Measurements from ENCODE around the gene RAB38.

The RAB38 gene

DNA sequence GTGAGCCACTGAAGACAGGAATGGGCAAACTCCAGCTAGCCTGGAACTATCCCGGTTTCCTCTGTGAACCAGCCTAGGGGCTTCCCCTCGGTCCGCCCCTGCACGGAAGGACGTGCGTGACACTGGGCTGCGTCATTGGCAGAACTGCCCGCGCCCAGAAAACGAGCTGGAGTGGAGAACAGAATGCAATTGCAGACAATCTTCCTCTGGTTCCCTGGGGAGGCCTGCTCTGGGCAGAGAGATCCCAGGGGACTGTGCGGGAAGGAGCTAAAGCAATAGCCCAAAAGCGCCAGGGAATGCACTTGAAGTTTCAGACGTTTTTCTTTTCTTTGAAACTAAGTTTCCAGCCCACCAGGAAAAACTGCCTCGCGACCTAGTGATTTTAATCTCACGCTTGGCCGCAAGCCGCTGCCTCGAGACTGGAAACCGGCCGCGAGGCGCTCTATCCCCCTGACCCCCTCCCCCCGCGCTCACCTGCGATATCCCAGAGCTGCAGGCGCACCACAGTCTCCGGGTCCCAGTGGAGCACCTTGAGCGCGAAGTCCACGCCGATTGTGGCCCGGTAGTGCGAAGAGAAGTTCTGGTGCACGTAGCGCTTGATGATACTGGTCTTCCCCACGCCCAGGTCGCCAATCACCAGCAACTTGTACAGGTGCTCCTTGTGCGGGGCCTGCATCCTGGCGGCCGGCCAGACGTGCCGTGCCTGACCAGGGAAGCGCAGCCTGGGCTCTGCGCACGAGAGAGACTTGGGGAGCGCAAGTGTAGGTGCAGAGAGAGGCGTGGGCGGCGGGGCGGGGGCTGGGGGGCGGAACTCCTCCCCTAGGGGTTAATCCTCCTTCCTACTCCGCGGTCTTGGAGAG, at the start of gene RAB38:
Gene RAB38, minus strand, starts transcription at position 735 of the 860 bp plus-strand sequence. Its CDS starts 59 bp downstream, at position 676.
- TF ChIP-seq CREB1 (IDR thresholded peaks at IDR 0.05; ENCODE audit: low read depth) (peak; percentile 35; the same call in 1 of the 2 replicates), ZBTB7A (IDR thresholded peaks at IDR 0.05; ENCODE audit: low read depth) (0 out of 2 replicates have a peak, but pooled peaks have one; percentile 40), TEAD4 (IDR thresholded peaks at IDR 0.05) (no peak), EP300 (IDR thresholded peaks at IDR 0.05; ENCODE audit: borderline replicate concordance) (no peak), NFIC (IDR thresholded peaks at IDR 0.05) (peak; percentile 76), EGR1 (IDR thresholded peaks at IDR 0.05) (peak; percentile 79), CEBPB (IDR thresholded peaks at IDR 0.05) (no peak), FOXM1 (IDR thresholded peaks at IDR 0.05; ENCODE audit: borderline replicate concordance, low read depth) (no peak)
- TF ChIP-seq, protein P1, sequence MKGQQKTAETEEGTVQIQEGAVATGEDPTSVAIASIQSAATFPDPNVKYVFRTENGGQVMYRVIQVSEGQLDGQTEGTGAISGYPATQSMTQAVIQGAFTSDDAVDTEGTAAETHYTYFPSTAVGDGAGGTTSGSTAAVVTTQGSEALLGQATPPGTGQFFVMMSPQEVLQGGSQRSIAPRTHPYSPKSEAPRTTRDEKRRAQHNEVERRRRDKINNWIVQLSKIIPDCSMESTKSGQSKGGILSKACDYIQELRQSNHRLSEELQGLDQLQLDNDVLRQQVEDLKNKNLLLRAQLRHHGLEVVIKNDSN (IDR thresholded peaks at IDR 0.05): no peak
- TF ChIP-seq, protein P2, sequence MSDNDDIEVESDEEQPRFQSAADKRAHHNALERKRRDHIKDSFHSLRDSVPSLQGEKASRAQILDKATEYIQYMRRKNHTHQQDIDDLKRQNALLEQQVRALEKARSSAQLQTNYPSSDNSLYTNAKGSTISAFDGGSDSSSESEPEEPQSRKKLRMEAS (IDR thresholded peaks at IDR 0.05): peak; percentile 86
- TF ChIP-seq, protein P3, sequence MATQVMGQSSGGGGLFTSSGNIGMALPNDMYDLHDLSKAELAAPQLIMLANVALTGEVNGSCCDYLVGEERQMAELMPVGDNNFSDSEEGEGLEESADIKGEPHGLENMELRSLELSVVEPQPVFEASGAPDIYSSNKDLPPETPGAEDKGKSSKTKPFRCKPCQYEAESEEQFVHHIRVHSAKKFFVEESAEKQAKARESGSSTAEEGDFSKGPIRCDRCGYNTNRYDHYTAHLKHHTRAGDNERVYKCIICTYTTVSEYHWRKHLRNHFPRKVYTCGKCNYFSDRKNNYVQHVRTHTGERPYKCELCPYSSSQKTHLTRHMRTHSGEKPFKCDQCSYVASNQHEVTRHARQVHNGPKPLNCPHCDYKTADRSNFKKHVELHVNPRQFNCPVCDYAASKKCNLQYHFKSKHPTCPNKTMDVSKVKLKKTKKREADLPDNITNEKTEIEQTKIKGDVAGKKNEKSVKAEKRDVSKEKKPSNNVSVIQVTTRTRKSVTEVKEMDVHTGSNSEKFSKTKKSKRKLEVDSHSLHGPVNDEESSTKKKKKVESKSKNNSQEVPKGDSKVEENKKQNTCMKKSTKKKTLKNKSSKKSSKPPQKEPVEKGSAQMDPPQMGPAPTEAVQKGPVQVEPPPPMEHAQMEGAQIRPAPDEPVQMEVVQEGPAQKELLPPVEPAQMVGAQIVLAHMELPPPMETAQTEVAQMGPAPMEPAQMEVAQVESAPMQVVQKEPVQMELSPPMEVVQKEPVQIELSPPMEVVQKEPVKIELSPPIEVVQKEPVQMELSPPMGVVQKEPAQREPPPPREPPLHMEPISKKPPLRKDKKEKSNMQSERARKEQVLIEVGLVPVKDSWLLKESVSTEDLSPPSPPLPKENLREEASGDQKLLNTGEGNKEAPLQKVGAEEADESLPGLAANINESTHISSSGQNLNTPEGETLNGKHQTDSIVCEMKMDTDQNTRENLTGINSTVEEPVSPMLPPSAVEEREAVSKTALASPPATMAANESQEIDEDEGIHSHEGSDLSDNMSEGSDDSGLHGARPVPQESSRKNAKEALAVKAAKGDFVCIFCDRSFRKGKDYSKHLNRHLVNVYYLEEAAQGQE (IDR thresholded peaks at IDR 0.05; ENCODE audit: low read depth): no peak

DNA sequence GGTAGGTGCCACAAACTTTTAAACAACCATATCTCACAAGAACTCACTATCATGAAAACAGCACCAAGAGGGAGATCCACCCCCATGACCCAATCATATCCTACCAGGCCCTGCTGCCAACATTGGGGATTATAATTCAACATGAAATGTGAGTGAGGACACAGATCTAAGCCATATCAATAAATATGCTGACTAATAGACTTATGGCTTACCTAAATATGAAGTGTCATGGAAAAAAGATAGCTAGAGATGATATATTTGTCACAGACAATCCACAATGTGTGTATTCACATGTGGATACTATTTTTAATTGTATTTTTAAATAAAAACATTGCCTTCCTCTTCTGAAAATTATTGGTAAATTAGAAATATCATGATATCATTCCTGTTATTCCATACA, 38.2 kb upstream of the RAB38 start:
- TF ChIP-seq NFIC (IDR thresholded peaks at IDR 0.05) (no peak), CEBPB (IDR thresholded peaks at IDR 0.05) (no peak), ZBTB7A (IDR thresholded peaks at IDR 0.05; ENCODE audit: low read depth) (no peak)
- TF ChIP-seq, protein P2 (IDR thresholded peaks at IDR 0.05): no peak

DNA sequence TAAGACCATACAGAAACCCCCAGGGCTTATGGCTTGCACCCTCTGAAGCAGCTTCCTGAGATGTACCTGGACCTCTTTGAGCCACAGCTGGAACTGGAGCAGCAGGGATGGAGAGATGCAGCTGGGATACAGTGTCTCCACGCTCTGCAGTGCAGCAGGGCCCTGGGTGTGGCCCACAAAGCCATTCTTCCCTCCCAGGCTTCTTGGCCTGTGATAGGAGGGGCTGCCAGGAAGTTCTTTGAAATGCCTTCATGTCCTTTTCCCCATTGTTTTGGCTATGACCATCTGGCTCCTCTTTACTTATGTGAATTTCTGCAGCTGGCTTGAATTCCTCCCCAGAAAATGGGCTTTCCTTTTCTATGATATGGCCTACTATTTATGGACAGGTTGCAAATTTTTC, 37.1 kb upstream of the RAB38 start:
- TF ChIP-seq YY1 (IDR thresholded peaks at IDR 0.05; ENCODE audit: low read depth) (no peak), CEBPB (IDR thresholded peaks at IDR 0.05) (no peak), EP300 (IDR thresholded peaks at IDR 0.05; ENCODE audit: borderline replicate concordance) (no peak), FOXM1 (IDR thresholded peaks at IDR 0.05; ENCODE audit: borderline replicate concordance, low read depth) (no peak), EGR1 (IDR thresholded peaks at IDR 0.05) (no peak), TEAD4 (IDR thresholded peaks at IDR 0.05) (no peak)
- TF ChIP-seq, protein P2 (IDR thresholded peaks at IDR 0.05): no peak
- TF ChIP-seq, protein P3 (IDR thresholded peaks at IDR 0.05; ENCODE audit: low read depth): no peak

DNA sequence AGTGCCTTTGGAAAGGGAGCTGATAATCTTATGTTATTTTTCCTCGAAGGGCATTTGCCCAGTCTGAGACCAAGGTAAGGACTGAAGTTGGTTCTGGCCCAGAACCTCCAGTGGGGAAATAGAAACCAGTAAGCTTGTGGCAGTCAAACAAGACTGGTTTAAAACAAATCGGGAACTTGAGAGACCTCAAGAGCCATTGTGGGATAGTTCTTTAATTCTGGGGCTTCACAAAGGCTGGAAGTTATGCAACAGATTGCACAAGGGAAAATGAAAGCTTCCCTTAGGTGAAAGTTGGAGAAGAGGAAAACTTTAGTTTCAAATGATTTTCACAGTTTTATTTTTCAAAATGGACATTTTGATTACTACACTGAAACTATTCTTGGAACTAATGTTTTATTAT, 33.5 kb upstream of the RAB38 start:
- TF ChIP-seq, protein P3 (IDR thresholded peaks at IDR 0.05; ENCODE audit: low read depth): no peak
- no peak for TF ChIP-seq TAF1 (IDR thresholded peaks at IDR 0.05; ENCODE audit: low read depth)
- TF ChIP-seq TEAD4 (IDR thresholded peaks at IDR 0.05): no peak
- no peak for TF ChIP-seq ZBTB7A (IDR thresholded peaks at IDR 0.05; ENCODE audit: low read depth)
- TF ChIP-seq TCF12 (IDR thresholded peaks at IDR 0.05; ENCODE audit: low read depth): no peak
- TF ChIP-seq EP300 (IDR thresholded peaks at IDR 0.05; ENCODE audit: borderline replicate concordance): no peak
- TF ChIP-seq, protein P1 (IDR thresholded peaks at IDR 0.05): no peak
- TF ChIP-seq FOXM1 (IDR thresholded peaks at IDR 0.05; ENCODE audit: borderline replicate concordance, low read depth): no peak

Data from Ishikawa (cell line).